HEK293 (cell line): ENCODE data around the gene FREM1.

Experiments used
- CTCF ChIA-PET: fragments of 350-600 bp; formaldehyde crosslinking; extraction: SDS; loops from one replicate; lab custom pipeline; 2021; ENCODE audit warnings: antibody characterized with exemption; lab: Yijun Ruan, JAX
- POLR2A ChIA-PET: fragments of 300-600 bp; formaldehyde crosslinking; extraction: SDS; loops from one replicate; lab custom pipeline; 2020; ENCODE audit warnings: antibody characterized with exemption, inconsistent platforms; lab: Yijun Ruan, JAX
- H3K27ac ChIP-seq: fragments of 200-500 bp; sonication (Bioruptor generic); 2 replicates; pipeline ENCODE4 v1.5.1; 2014; ENCODE audit warnings: low read depth, low read length, control low read depth, inconsistent platforms; ENCODE audit errors: extremely low read depth
- H3K36me3 ChIP-seq, 2 experiments: fragments of 200-500 bp in 1 of 2; sonication (Bioruptor generic) in 1 of 2; 1 replicate in 1 of 2; 2 replicates in 1 of 2; pipeline ENCODE4 v1.5.1; 2014 to 2017; ENCODE audit warnings: inconsistent platforms in 2 of 2, low read length in 2 of 2; ENCODE audit not compliant: control insufficient read depth in 2 of 2, insufficient read depth in 1 of 2
- H3K4me1 ChIP-seq: fragments of 200-500 bp; sonication (Bioruptor generic); 2 replicates; pipeline ENCODE4 v1.5.1; 2014; ENCODE audit warnings: mild to moderate bottlenecking, low read length, inconsistent platforms; ENCODE audit not compliant: control insufficient read depth, insufficient read depth
- H3K4me3 ChIP-seq: 2 replicates; pipeline ENCODE4 v1.5.1; 2011; ENCODE audit warnings: low read depth, mild to moderate bottlenecking, control low read depth, low read length, moderate library complexity
- H3K9me3 ChIP-seq: fragments of 200-500 bp; sonication (Bioruptor generic); 2 replicates; pipeline ENCODE4 v1.5.1; 2014; ENCODE audit warnings: low read depth, low read length, inconsistent platforms; ENCODE audit not compliant: control insufficient read depth, insufficient read depth
- ATF2 ChIP-seq: fragments of 450-650 bp; formaldehyde crosslinking; IDR thresholded peaks from 2 replicates; pipeline ENCODE4 v1.5.1; 2016; ENCODE audit warnings: missing biosample characterization, missing genetic modification characterization, low read depth
- GLI4 ChIP-seq: fragments of 450-650 bp; formaldehyde crosslinking; IDR thresholded peaks from 2 replicates; pipeline ENCODE4 v1.5.1; 2016; ENCODE audit warnings: missing biosample characterization, missing genetic modification characterization
- ZBTB17 ChIP-seq: fragments of 450-650 bp; formaldehyde crosslinking; IDR thresholded peaks from 2 replicates; pipeline ENCODE4 v1.5.1; 2016; ENCODE audit warnings: missing biosample characterization, missing genetic modification characterization
- ZBTB48 ChIP-seq: fragments of 450-650 bp; formaldehyde crosslinking; IDR thresholded peaks from 2 replicates; pipeline ENCODE4 v1.5.1; 2016; ENCODE audit warnings: missing biosample characterization, missing genetic modification characterization
- ZFP41 ChIP-seq: fragments of 450-650 bp; formaldehyde crosslinking; IDR thresholded peaks from 2 replicates; pipeline ENCODE4 v1.5.1; 2016; ENCODE audit warnings: missing biosample characterization, missing genetic modification characterization, borderline replicate concordance
- ZIC2 ChIP-seq: fragments of 450-650 bp; formaldehyde crosslinking; IDR thresholded peaks from 2 replicates; pipeline ENCODE4 v1.5.1; 2016; ENCODE audit warnings: missing biosample characterization, missing genetic modification characterization
- ZNF121 ChIP-seq: fragments of 450-650 bp; formaldehyde crosslinking; IDR thresholded peaks from 2 replicates; pipeline ENCODE4 v1.5.1; 2016; ENCODE audit warnings: missing biosample characterization, missing genetic modification characterization
- ZNF133 ChIP-seq: fragments of 450-650 bp; formaldehyde crosslinking; IDR thresholded peaks from 2 replicates; pipeline ENCODE4 v1.5.1; 2016; ENCODE audit warnings: missing biosample characterization, missing genetic modification characterization
- ZNF174 ChIP-seq: fragments of 450-650 bp; formaldehyde crosslinking; IDR thresholded peaks from 2 replicates; pipeline ENCODE4 v1.5.0; 2017; ENCODE audit warnings: missing biosample characterization, mild to moderate bottlenecking, missing genetic modification characterization
- ZNF26 ChIP-seq: fragments of 450-650 bp; formaldehyde crosslinking; IDR thresholded peaks from 2 replicates; pipeline ENCODE4 v1.5.1; 2016; ENCODE audit warnings: missing biosample characterization, missing genetic modification characterization
- ZNF626 ChIP-seq: fragments of 450-650 bp; sonication (Bioruptor Pico); formaldehyde crosslinking; IDR thresholded peaks from 2 replicates; pipeline ENCODE4 v1.5.1; 2018; ENCODE audit warnings: missing biosample characterization, missing genetic modification characterization, inconsistent platforms
- ZNF654 ChIP-seq: fragments of 450-650 bp; formaldehyde crosslinking; IDR thresholded peaks from 2 replicates; pipeline ENCODE4 v1.5.1; 2016; ENCODE audit warnings: low read depth, missing biosample characterization, missing genetic modification characterization
- ZNF658 ChIP-seq: fragments of 450-650 bp; formaldehyde crosslinking; IDR thresholded peaks from 2 replicates; pipeline ENCODE4; 2016; ENCODE audit warnings: missing biosample characterization, missing genetic modification characterization
- ZNF664 ChIP-seq: fragments of 450-650 bp; formaldehyde crosslinking; IDR thresholded peaks from 2 replicates; pipeline ENCODE4 v1.5.1; 2016; ENCODE audit warnings: missing biosample characterization, missing genetic modification characterization
- ZNF768 ChIP-seq: fragments of 450-650 bp; formaldehyde crosslinking; IDR thresholded peaks from 2 replicates; pipeline ENCODE4 v1.5.1; 2018; ENCODE audit warnings: missing biosample characterization, mild to moderate bottlenecking, missing genetic modification characterization
- TF ChIP-seq, protein P1 (sequence below): fragments of 450-650 bp; formaldehyde crosslinking; IDR thresholded peaks from 2 replicates; pipeline ENCODE4 v1.5.1; 2016; ENCODE audit warnings: missing biosample characterization, missing genetic modification characterization, low read depth
- TF ChIP-seq, protein P2 (sequence below): fragments of 450-650 bp; formaldehyde crosslinking; IDR thresholded peaks from 2 replicates; pipeline ENCODE4 v1.5.1; 2016; ENCODE audit warnings: missing biosample characterization, missing genetic modification characterization

The FREM1 gene

GRCh38 chr9:14768405-14769229 lies 141.6 kb downstream of the FREM1 start:
- POLR2A ChIA-PET, result interaction anchor here (1.0 kb wide), 1 partner anchor 76 kb away, joined by 3 read pairs; no protein-coding TSS in a partner anchor
- no peak for TF ChIP-seq GLI4 (tag by site-specific recombination)
- TF ChIP-seq ZNF654 (tag by site-specific recombination), result peak; percentile 65
- TF ChIP-seq, protein P1, sequence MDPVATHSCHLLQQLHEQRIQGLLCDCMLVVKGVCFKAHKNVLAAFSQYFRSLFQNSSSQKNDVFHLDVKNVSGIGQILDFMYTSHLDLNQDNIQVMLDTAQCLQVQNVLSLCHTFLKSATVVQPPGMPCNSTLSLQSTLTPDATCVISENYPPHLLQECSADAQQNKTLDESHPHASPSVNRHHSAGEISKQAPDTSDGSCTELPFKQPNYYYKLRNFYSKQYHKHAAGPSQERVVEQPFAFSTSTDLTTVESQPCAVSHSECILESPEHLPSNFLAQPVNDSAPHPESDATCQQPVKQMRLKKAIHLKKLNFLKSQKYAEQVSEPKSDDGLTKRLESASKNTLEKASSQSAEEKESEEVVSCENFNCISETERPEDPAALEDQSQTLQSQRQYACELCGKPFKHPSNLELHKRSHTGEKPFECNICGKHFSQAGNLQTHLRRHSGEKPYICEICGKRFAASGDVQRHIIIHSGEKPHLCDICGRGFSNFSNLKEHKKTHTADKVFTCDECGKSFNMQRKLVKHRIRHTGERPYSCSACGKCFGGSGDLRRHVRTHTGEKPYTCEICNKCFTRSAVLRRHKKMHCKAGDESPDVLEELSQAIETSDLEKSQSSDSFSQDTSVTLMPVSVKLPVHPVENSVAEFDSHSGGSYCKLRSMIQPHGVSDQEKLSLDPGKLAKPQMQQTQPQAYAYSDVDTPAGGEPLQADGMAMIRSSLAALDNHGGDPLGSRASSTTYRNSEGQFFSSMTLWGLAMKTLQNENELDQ, result no peak
- no peak for TF ChIP-seq ZNF626 (tag by site-specific recombination)
- TF ChIP-seq ZNF664 (tag by site-specific recombination), result 0 out of 2 replicates have a peak, but pooled peaks have one; percentile 24
- TF ChIP-seq ZBTB17 (tag by site-specific recombination), result no peak
- no peak for TF ChIP-seq ATF2 (tag by site-specific recombination)
- no peak overlapping the region for H3K27ac ChIP-seq
- CTCF ChIA-PET, result interaction anchor here (0.5 to 7.1 kb wide), 44 partner anchors 9 to 1735 kb away, joined by 3 to 68 read pairs (median 4); no protein-coding TSS in a partner anchor
- H3K9me3 ChIP-seq, result no peaks in the 10 kb centered on the region
- no peaks in the 10 kb centered on the region for H3K4me1 ChIP-seq
- no peak overlapping the region for H3K4me3 ChIP-seq
- H3K36me3 ChIP-seq, result no peaks in the 10 kb centered on the region

- Histone ChIP-seq H3K4me3 (no peak overlapping the region), H3K9me3 (no peaks in the 10 kb centered on the region), H3K4me1 (no peaks in the 10 kb centered on the region), H3K36me3 (no peaks in the 10 kb centered on the region), H3K27ac (no peak overlapping the region)
- ChIA-PET POLR2A (no interaction called here), CTCF (interaction anchor here (0.6 to 7.1 kb wide), 14 partner anchors 9 to 1768 kb away, joined by 3 to 68 read pairs (median 3); no protein-coding TSS in a partner anchor)
- TF ChIP-seq ZNF26 (tag by site-specific recombination), result no peak
- TF ChIP-seq, protein P2, sequence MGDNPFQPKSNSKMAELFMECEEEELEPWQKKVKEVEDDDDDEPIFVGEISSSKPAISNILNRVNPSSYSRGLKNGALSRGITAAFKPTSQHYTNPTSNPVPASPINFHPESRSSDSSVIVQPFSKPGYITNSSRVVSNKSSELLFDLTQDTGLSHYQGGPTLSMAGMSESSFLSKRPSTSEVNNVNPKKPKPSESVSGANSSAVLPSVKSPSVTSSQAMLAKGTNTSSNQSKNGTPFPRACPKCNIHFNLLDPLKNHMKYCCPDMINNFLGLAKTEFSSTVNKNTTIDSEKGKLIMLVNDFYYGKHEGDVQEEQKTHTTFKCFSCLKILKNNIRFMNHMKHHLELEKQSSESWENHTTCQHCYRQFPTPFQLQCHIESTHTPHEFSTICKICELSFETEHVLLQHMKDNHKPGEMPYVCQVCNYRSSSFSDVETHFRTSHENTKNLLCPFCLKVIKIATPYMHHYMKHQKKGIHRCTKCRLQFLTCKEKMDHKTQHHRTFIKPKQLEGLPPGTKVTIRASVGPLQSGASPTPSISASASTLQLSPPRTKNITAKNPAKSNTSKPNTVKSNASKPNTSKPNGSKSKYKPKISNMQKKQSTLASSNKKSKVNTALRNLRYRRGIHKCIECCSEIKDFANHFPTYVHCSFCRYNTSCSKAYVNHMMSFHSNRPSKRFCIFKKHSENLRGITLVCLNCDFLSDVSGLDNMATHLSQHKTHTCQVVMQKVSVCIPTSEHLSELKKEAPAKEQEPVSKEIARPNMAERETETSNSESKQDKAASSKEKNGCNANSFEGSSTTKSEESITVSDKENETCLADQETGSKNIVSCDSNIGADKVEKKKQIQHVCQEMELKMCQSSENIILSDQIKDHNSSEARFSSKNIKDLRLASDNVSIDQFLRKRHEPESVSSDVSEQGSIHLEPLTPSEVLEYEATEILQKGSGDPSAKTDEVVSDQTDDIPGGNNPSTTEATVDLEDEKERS (tag by site-specific recombination), result no peak
- no peak for TF ChIP-seq GLI4 (tag by site-specific recombination)
- TF ChIP-seq ZIC2 (tag by site-specific recombination), result no peak
- TF ChIP-seq ZNF133 (tag by site-specific recombination), result no peak
- TF ChIP-seq ZNF768, result no peak
- TF ChIP-seq ZBTB48 (tag by site-specific recombination), result no peak
- no peak for TF ChIP-seq ZNF658 (tag by site-specific recombination)
- no peak for TF ChIP-seq ZFP41 (tag by site-specific recombination)
- TF ChIP-seq ZNF174 (tag by site-specific recombination), result no peak
- no peak for TF ChIP-seq ZNF121
Observed at GRCh38 chr9:14766299-14766698, 143.9 kb downstream of the FREM1 start.
